Endothelial cell of umbilical vein (primary cell): ENCODE results near the gene ARHGAP45.

Experiments
- CTCF ChIP-seq, 2 donors: IDR thresholded peaks; 1 replicate in 1 of 2; 2 replicates in 1 of 2; pipeline ENCODE4 v1.5.1; 2011; ENCODE audit warnings: low read length in 2 of 2, mild to moderate bottlenecking in 2 of 2, moderate library complexity in 2 of 2, control low read depth in 1 of 2, inconsistent platforms in 1 of 2, low read depth in 1 of 2; ENCODE audit not compliant: insufficient read depth in 1 of 2; ENCODE audit errors: extremely low read depth in 1 of 2
- EZH2 ChIP-seq: IDR thresholded peaks from 2 replicates; pipeline ENCODE4 v1.6.1; 2012; ENCODE audit warnings: borderline replicate concordance, low read depth, mild to moderate bottlenecking, moderate library complexity, low read length, inconsistent platforms; ENCODE audit not compliant: severe bottlenecking
- FOS ChIP-seq: IDR thresholded peaks from 2 replicates; pipeline ENCODE4 v1.6.1; 2011; ENCODE audit warnings: mild to moderate bottlenecking, low read length, moderate library complexity, borderline replicate concordance; ENCODE audit not compliant: insufficient read depth
- JUN ChIP-seq: IDR thresholded peaks from 2 replicates; pipeline ENCODE4 v1.6.1; 2011; ENCODE audit warnings: borderline replicate concordance, low read depth; ENCODE audit not compliant: insufficient read length, insufficient read depth
- POLR2A ChIP-seq: IDR thresholded peaks from 2 replicates; pipeline ENCODE4 v1.6.1; 2012; ENCODE audit warnings: low read depth, mild to moderate bottlenecking, control low read depth, low read length
- POLR2AphosphoS5 ChIP-seq: IDR thresholded peaks from 2 replicates; pipeline ENCODE4 v1.6.1; 2012; ENCODE audit warnings: low read depth, mild to moderate bottlenecking, control low read depth, low read length, moderate library complexity; ENCODE audit not compliant: insufficient read depth
- TF ChIP-seq, protein P1 (sequence below): IDR thresholded peaks from 2 replicates; pipeline ENCODE4 v1.6.1; 2011; ENCODE audit not compliant: insufficient read depth, insufficient read length

GRCh38 chr19:1068009-1069001 lies 1.3 kb downstream of the ARHGAP45 start:
- TF ChIP-seq POLR2AphosphoS5 (no peak), EZH2 (no peak), CTCF (IDR thresholded peaks at IDR 0.05; ENCODE audit: extremely low read depth in 1 of 2, insufficient read depth in 1 of 2, low read depth in 1 of 2, low read length in 2 of 2) (no peak), POLR2A (no peak), JUN (no peak), FOS (no peak)
- TF ChIP-seq, protein P1, sequence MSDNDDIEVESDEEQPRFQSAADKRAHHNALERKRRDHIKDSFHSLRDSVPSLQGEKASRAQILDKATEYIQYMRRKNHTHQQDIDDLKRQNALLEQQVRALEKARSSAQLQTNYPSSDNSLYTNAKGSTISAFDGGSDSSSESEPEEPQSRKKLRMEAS = no peak
